Skeletal muscle satellite cell (primary cell): Measurements from ENCODE around the gene VPS37D.
"Not testable (repeated sequence)": the region's sequence is repeated elsewhere in the genome, so short reads cannot be mapped to it uniquely, and the experiment has no call there.

Source experiments
- H3K27me3 ChIP-seq: 2 replicates; pipeline ENCODE4 v1.7.0; 2013; ENCODE audit warnings: low read length; ENCODE audit not compliant: control insufficient read depth, insufficient read depth
- H3K36me3 ChIP-seq: 2 replicates; pipeline ENCODE4 v1.7.0; 2013; ENCODE audit warnings: mild to moderate bottlenecking, control low read depth, low read length; ENCODE audit not compliant: insufficient read depth
- H3K4me1 ChIP-seq: 2 replicates; pipeline ENCODE4 v1.7.0; 2013; ENCODE audit warnings: low read length; ENCODE audit not compliant: control insufficient read depth, insufficient read depth
- H3K4me2 ChIP-seq: 2 replicates; pipeline ENCODE4 v1.7.0; 2013; ENCODE audit warnings: mild to moderate bottlenecking, low read length
- H3K4me3 ChIP-seq: 2 replicates; pipeline ENCODE4 v1.7.0; 2013; ENCODE audit warnings: low read length
- H3K9ac ChIP-seq: 2 replicates; pipeline ENCODE4 v1.7.0; 2013; ENCODE audit warnings: mild to moderate bottlenecking, low read depth, low read length, moderate library complexity
- H3K9me3 ChIP-seq: replicated peaks from 2 replicates; pipeline ENCODE4 v1.7.0; 2013; ENCODE audit warnings: mild to moderate bottlenecking, control low read depth, low read length

VPS37D gene

DNA sequence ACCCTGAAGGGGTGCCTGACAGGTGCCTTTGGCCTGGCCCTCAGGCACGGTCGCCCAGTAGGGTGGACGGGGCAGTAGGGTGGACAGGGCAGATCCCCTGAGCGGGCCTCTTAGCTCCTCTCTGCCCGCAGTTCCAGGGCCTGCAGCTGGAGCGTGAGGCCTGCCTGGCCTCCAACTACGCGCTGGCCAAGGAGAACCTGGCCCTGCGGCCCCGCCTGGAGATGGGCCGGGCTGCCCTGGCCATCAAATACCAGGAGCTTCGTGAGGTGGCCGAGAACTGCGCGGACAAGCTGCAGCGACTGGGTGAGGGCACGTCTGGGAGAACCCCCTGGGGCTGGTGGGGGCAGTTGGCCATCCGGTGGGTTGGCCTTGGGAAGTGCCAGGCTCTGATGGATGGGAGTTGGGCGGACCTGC, 1.7 kb downstream of the VPS37D start:
- H3K4me1 ChIP-seq: peaks cover 6% of the 10 kb centered on the region
- no peak overlapping the region for H3K9ac ChIP-seq
- H3K36me3 ChIP-seq: no peaks in the 10 kb centered on the region
- no peak overlapping the region for H3K4me2 ChIP-seq
- H3K9me3 ChIP-seq: no peaks in the 10 kb centered on the region
- H3K27me3 ChIP-seq: peaks cover 9% of the 10 kb centered on the region
- H3K4me3 ChIP-seq: no peak overlapping the region

DNA sequence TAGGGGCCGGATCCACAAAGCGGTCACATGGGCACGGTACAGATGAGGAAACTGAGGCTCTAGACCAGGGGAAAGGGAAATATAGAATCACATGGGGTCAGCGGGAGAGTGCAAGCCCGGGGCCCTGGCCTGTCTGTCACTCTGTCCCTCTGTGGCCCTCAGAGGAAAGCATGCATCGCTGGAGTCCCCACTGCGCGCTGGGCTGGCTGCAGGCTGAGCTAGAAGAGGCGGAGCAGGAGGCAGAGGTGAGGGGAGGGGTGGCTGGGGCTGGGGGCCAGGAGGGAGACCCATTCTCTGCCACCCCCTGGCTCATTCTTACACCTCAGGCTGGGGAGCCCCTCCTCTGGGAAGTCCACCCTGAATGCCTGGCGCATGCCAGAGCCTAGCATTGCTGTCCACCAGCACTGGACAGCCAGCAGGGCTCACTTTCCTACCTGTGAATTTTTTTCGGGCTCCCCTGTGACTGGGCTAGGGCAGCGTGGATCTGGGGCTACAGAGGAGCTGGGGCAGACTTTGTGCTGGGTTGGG, 2.3 kb downstream of the VPS37D start:
- H3K4me1 ChIP-seq: peaks cover 6% of the 10 kb centered on the region
- H3K27me3 ChIP-seq: peaks cover 5% of the 10 kb centered on the region
- H3K4me2 ChIP-seq: no peak overlapping the region
- H3K4me3 ChIP-seq: no peak overlapping the region
- H3K36me3 ChIP-seq: no peaks in the 10 kb centered on the region
- H3K9ac ChIP-seq: no peak overlapping the region
- H3K9me3 ChIP-seq: no peaks in the 10 kb centered on the region

DNA sequence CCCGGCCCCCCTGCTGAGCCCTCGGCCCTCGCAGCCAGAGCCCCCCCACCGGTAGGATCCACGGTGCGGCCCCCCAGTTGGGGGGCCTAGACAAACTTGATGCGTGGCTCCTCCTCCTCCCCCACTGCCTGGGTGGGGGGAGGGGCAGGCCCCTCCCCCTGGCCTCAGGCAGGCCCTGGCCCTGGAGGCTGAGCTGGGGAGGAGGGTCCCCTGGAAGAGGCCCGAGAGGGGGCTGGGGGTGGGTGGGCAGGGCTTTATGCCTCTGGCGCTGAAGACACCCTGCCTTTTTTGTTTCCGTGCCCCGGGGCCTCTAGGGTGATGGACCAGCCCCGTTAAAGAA, 3.7 kb downstream of the VPS37D start:
- H3K4me3 ChIP-seq: no peak overlapping the region
- no peak overlapping the region for H3K4me2 ChIP-seq
- no peaks in the 10 kb centered on the region for H3K27me3 ChIP-seq
- H3K4me1 ChIP-seq: peaks cover 6% of the 10 kb centered on the region
- no peaks in the 10 kb centered on the region for H3K9me3 ChIP-seq
- H3K36me3 ChIP-seq: no peaks in the 10 kb centered on the region
- H3K9ac ChIP-seq: no peak overlapping the region

DNA sequence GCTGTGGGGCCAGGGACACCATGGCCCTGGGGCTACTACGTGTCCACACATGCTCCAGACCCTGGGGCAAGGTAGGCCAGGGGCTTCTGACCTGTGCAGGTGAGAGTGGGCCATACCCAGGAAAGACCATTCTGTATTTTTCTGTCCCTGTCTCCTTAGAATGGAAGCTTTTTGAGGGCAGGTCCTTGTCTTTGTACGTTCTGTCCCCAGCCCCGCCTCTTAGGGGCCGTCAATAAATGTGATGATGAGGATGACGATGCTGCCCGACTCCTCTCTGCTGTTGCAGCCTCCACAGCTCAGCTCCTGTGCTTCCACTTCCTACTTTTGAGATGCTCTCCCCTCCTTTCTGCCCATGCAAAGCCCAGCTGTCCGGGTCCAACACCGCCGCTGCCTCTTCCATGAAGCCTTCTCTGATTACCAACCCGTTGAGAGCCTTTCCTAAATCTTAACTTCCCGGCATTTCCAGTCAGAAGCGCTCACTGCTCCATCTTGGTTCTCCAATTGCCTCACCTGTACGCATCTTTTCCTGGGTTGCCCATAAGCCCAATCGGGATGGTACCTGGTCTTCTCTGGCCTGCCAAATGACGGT, 4.3 kb downstream of the VPS37D start:
- no peak overlapping the region for H3K4me2 ChIP-seq
- H3K27me3 ChIP-seq: no peaks in the 10 kb centered on the region
- no peak overlapping the region for H3K4me3 ChIP-seq
- no peaks in the 10 kb centered on the region for H3K9me3 ChIP-seq
- no peak overlapping the region for H3K9ac ChIP-seq
- H3K4me1 ChIP-seq: peaks cover 6% of the 10 kb centered on the region
- no peaks in the 10 kb centered on the region for H3K36me3 ChIP-seq

DNA sequence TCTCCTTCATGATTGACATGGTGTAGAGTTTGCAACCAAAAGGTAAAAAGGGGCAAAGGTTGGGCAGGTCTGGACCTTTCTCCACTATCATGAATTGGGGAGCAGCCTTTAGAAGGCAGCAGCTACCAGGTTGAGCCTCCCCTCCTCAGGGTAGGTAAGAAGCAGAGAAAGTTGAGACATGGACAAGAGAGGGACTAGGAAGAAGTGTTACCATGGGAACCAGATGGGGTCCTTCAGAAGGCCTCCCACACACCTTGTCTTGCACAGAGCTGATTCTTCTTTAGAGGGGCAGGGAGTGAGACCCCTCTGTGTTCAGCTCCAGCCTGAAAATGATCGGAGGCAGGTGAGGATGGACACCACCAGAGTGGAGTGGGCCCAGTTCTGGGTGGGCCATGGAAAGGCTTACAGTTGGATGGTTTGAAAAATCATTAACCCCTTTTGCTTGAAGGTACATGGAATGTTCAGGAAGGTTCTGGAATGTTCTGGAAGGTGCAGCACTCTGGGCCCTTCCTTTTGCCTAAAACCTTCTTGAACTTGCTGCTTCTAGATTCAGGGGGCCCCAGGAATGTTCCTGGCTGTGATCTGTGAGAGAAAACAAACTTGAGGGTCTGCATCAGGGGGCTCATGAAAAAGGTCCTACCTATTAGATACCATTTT, 7.0 kb downstream of the VPS37D start:
- Histone ChIP-seq H3K9me3 (no peaks in the 10 kb centered on the region), H3K4me3 (no peak overlapping the region), H3K9ac (no peak overlapping the region), H3K4me1 (no peaks in the 10 kb centered on the region), H3K4me2 (no peak overlapping the region), H3K27me3 (no peaks in the 10 kb centered on the region), H3K36me3 (peaks cover 5% of the 10 kb centered on the region)

DNA sequence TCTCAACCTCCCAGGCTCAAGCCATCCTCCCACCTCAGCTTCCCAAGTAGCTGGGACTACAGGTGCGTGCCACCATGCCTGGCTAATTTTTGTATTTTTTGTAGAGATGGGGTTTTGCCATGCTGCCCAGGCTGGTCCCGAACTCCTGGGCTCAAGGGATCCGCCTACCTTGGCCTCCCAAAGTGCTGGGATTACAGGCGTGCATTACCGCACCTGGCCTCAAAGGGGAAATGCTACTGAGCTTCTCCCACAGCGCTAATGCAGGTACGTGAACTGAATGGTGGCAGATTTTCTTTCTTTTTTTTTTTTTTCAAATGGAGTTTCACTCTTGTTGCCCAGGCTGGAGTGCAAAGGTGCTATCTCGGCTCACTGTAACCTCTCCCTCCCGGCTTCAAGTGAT, 8.4 kb downstream of the VPS37D start:
- not testable (repeated sequence) for H3K9ac ChIP-seq, H3K4me3 ChIP-seq, H3K4me1 ChIP-seq, H3K27me3 ChIP-seq, H3K9me3 ChIP-seq, H3K4me2 ChIP-seq, H3K36me3 ChIP-seq

DNA sequence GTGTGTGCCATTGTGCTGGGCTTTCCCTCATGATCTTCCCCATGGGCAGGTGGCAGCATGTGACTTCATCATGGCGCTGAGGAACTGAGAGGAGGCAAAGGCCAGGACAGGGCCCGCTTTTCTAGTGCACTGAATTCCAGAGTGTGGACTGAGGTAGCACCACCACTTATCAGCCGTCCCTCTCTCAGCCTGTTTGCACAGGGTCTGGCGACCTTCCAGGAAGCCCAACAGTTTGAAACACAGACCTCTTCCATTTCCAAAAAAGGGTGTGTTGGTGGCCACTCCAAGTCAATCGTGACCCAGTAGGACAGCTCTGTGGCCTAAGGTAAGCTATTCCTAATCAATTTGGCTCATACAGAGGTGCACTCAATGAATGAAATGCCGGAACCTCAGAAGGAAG, 11.2 kb downstream of the VPS37D start:
- no peak overlapping the region for H3K4me3 ChIP-seq
- no peaks in the 10 kb centered on the region for H3K9me3 ChIP-seq
- H3K4me2 ChIP-seq: no peak overlapping the region
- no peaks in the 10 kb centered on the region for H3K27me3 ChIP-seq
- H3K36me3 ChIP-seq: peaks cover 7% of the 10 kb centered on the region
- H3K4me1 ChIP-seq: peaks cover 22% of the 10 kb centered on the region
- H3K9ac ChIP-seq: no peak overlapping the region

DNA sequence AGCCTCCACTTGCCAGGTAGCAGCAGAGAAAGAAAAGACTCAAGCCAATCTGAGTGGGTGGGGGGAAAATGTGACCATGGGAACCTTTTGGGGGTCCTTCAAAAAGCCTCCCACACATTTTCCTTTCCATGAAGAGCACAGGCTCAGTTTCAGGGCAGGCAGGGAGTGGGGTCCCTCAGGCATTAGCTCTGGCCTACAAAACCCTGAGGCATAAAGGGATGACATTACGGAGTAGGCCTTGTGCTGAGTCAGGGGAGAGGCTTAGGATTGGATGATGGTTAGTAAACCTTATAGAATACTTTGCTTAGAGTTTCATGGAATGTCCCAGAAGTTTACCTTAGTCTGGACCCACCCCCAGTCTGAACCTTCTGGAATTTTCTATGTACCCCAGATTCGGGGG, 12.1 kb downstream of the VPS37D start:
- Histone ChIP-seq H3K4me3 (no peak overlapping the region), H3K27me3 (no peaks in the 10 kb centered on the region), H3K4me2 (peak overlapping the region; percentile 1), H3K36me3 (peaks cover 7% of the 10 kb centered on the region), H3K4me1 (peaks cover 22% of the 10 kb centered on the region), H3K9me3 (no peaks in the 10 kb centered on the region), H3K9ac (no peak overlapping the region)

DNA sequence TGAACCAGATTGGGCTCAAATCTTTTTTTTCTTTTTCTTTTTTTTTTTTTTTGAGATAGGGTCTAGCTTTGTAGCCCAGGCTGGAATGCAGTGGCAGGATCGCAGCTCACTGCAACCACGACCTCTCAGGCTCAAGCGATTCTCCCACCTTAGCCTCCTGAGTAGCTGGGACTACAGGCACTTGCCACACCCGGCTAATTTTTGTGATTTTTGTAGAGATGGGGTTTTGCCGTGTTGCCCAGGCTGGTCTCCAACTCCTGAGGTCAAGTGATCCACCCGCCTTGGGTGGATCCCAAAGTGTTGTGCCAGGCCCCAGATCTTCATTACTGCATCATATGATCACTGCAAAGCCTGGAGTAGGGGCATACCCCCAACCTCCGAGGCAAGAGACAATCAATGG, 12.9 kb downstream of the VPS37D start:
- no peak overlapping the region for H3K9ac ChIP-seq
- H3K36me3 ChIP-seq: peaks cover 7% of the 10 kb centered on the region
- peaks cover 22% of the 10 kb centered on the region for H3K4me1 ChIP-seq
- no peaks in the 10 kb centered on the region for H3K27me3 ChIP-seq
- no peaks in the 10 kb centered on the region for H3K9me3 ChIP-seq
- H3K4me2 ChIP-seq: peak overlapping the region; percentile 97
- no peak overlapping the region for H3K4me3 ChIP-seq

DNA sequence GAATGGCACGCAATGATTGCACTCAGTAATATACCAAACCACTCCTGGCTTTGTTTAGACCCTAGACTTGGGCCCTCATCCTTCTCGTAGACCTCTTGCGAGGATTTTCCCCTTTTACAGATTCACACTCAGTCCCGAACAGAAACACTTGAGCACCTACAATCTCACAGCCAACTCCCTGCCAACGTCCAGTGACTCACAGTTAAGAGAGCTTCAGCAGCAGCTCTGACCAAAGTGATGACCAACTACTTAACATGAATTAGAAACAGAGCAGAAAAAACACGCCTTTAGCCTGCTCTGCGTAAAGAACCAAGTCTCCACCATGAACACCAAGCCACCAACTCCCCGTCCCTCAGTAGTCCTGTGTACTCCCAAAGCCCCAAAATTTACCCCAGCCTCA, 13.4 kb downstream of the VPS37D start:
- Histone ChIP-seq H3K4me3 (peak overlapping the region; percentile 13), H3K4me2 (peak overlapping the region; percentile 97), H3K4me1 (peaks cover 22% of the 10 kb centered on the region), H3K9ac (no peak overlapping the region), H3K9me3 (no peaks in the 10 kb centered on the region), H3K36me3 (peaks cover 7% of the 10 kb centered on the region), H3K27me3 (no peaks in the 10 kb centered on the region)

DNA sequence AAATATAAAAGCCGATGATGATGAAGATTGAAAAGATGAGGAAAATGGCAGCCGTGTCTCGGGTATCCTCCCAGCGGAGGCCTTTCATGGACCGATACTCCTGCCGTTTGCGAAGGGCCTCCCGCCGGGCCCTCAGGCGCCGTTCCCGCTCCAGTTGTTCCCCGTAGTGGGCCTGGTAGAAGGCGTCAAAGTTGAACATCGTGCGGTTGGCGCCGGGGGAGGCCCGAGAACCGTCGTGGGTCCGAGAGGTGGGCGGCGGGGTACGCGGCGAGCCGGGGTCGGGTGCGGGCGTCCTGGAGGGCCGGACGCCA, 15.1 kb downstream of the VPS37D start:
- Histone ChIP-seq H3K9ac (peak overlapping the region; percentile 93), H3K27me3 (no peaks in the 10 kb centered on the region), H3K4me2 (peak overlapping the region; percentile 97), H3K9me3 (no peaks in the 10 kb centered on the region), H3K4me1 (peaks cover 22% of the 10 kb centered on the region), H3K4me3 (peak overlapping the region; percentile 98), H3K36me3 (peaks cover 20% of the 10 kb centered on the region)
